ENCODE results near the gene GMEB2. TPM values are rescaled to one million over a fixed set of nuclear protein-coding genes. Genes with fewer than 3 reads are reported as not detected.

The GMEB2 gene
- total RNA-seq, 1 donor, result 9.4 TPM

GRCh38 chr20:63664861-63665594, 38.1 kb upstream of the GMEB2 start:
- Histone ChIP-seq H2AFZ (ENCODE audit: low read length) (no peak overlapping the region), H3K36me3 (ENCODE audit: insufficient read depth, low read length) (peaks cover 50% of the 10 kb centered on the region), H4K20me1 (ENCODE audit: insufficient read depth, low read length) (no peaks in the 10 kb centered on the region), H3K4me3 (ENCODE audit: insufficient read depth, low read length) (no peak overlapping the region), H3K79me2 (ENCODE audit: insufficient read depth, low read length) (peaks cover 37% of the 10 kb centered on the region), H3K9me3 (ENCODE audit: low read depth, low read length) (no peaks in the 10 kb centered on the region), H3K27ac (ENCODE audit: low read depth, low read length) (no peak overlapping the region), H3K4me2 (ENCODE audit: insufficient read depth, low read length) (no peak overlapping the region), H3K4me1 (ENCODE audit: insufficient read depth, low read length) (no peaks in the 10 kb centered on the region), H3K27me3 (ENCODE audit: insufficient read depth, low read length) (no peaks in the 10 kb centered on the region)
- no peak for DNase-seq (ENCODE audit: insufficient read length, low spot score, missing footprints)
- no peak for TF ChIP-seq CTCF (IDR thresholded peaks at IDR 0.05; ENCODE audit: extremely low read depth, low read depth, low read length)

DNA sequence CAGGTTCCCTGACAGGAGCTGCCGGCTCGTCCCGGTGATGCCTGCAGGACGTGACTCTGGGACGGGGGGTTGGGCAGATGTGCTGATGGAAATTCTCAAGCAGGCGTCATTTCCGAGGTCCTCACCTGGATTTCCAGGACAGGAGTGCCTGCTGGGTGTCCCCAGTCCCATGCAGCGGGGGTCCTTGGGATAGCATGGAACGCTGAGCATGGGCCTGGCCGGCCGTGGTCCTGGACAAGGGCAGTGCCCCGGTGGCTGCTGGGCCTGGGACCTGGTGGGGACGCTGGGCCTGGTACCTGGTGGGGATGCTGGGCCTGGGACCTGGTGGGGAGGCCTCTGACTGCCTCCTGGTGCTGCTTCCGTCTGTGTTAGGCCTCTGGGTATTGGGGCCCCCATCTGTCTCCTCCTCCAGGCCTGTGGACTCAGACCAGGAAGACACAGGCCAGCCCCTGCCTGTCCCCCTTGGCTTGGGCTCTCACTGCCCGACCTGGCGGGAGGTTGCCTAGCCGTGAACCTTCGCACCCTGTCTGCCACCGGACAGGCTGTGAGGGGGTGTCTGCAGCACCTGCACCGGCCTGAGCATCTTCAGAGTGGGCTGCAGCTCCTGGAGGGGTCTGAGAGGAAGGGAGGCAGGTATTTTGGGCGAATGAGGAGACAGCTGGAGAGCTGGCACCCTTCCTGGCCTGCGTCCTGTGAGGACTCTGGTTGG, 37.4 kb upstream of the GMEB2 start:
- peaks cover 3% of the 10 kb centered on the region for H3K4me1 ChIP-seq (ENCODE audit: insufficient read depth, low read length)

GRCh38 chr20:63663332-63664066, 36.6 kb upstream of the GMEB2 start:
- TF ChIP-seq CTCF (IDR thresholded peaks at IDR 0.05; ENCODE audit: extremely low read depth, low read depth, low read length), result no peak

More for the DNA sequence above, 37.4 kb upstream of the GMEB2 start:
- H3K4me3 ChIP-seq (ENCODE audit: insufficient read depth, low read length), result no peak overlapping the region
- peaks cover 50% of the 10 kb centered on the region for H3K36me3 ChIP-seq (ENCODE audit: insufficient read depth, low read length)
- no peaks in the 10 kb centered on the region for H3K27me3 ChIP-seq (ENCODE audit: insufficient read depth, low read length)
- H4K20me1 ChIP-seq (ENCODE audit: insufficient read depth, low read length), result no peaks in the 10 kb centered on the region
- H3K4me2 ChIP-seq (ENCODE audit: insufficient read depth, low read length), result no peak overlapping the region
- TF ChIP-seq CTCF (IDR thresholded peaks at IDR 0.05; ENCODE audit: extremely low read depth, low read depth, low read length), result no peak
- no peak for DNase-seq (ENCODE audit: insufficient read length, low spot score, missing footprints)
- H3K9me3 ChIP-seq (ENCODE audit: low read depth, low read length), result no peaks in the 10 kb centered on the region
- H2AFZ ChIP-seq (ENCODE audit: low read length), result no peak overlapping the region
- H3K27ac ChIP-seq (ENCODE audit: low read depth, low read length), result no peak overlapping the region
- H3K79me2 ChIP-seq (ENCODE audit: insufficient read depth, low read length), result peaks cover 45% of the 10 kb centered on the region

DNA sequence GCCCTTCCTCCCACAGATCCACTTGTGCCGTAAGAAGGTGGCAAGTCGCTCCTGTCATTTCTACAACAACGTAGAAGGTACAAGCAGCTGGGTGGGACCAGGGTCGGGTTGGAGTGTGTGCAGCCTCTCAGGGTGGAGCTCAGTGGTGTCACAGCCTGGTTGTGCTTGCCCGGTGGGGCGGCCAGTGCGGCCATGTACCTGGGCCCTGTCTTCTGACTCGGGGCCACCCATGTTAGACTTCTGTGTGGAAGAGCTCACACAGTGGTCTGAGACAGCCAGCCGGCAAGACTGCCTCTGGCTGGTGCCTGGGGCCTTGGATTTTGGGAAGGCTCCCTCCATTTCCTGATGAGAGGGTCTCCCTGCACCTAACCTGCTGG, 35.9 kb upstream of the GMEB2 start:
- H3K9me3 ChIP-seq (ENCODE audit: low read depth, low read length), result no peaks in the 10 kb centered on the region
- no peak overlapping the region for H3K4me3 ChIP-seq (ENCODE audit: insufficient read depth, low read length)
- no peak for TF ChIP-seq CTCF (IDR thresholded peaks at IDR 0.05; ENCODE audit: extremely low read depth, low read depth, low read length)
- no peak for DNase-seq (ENCODE audit: insufficient read length, low spot score, missing footprints)
- no peaks in the 10 kb centered on the region for H3K27me3 ChIP-seq (ENCODE audit: insufficient read depth, low read length)
- peaks cover 49% of the 10 kb centered on the region for H3K79me2 ChIP-seq (ENCODE audit: insufficient read depth, low read length)
- H3K36me3 ChIP-seq (ENCODE audit: insufficient read depth, low read length), result peaks cover 47% of the 10 kb centered on the region
- H3K27ac ChIP-seq (ENCODE audit: low read depth, low read length), result no peak overlapping the region
- H2AFZ ChIP-seq (ENCODE audit: low read length), result no peak overlapping the region
- no peak overlapping the region for H3K4me2 ChIP-seq (ENCODE audit: insufficient read depth, low read length)
- H3K4me1 ChIP-seq (ENCODE audit: insufficient read depth, low read length), result peaks cover 8% of the 10 kb centered on the region
- H4K20me1 ChIP-seq (ENCODE audit: insufficient read depth, low read length), result no peaks in the 10 kb centered on the region

More at GRCh38 chr20:63663332-63664066, 36.6 kb upstream of the GMEB2 start:
- Histone ChIP-seq H3K27me3 (ENCODE audit: insufficient read depth, low read length) (no peaks in the 10 kb centered on the region), H4K20me1 (ENCODE audit: insufficient read depth, low read length) (no peaks in the 10 kb centered on the region), H3K4me3 (ENCODE audit: insufficient read depth, low read length) (no peak overlapping the region), H2AFZ (ENCODE audit: low read length) (no peak overlapping the region), H3K79me2 (ENCODE audit: insufficient read depth, low read length) (peaks cover 49% of the 10 kb centered on the region), H3K27ac (ENCODE audit: low read depth, low read length) (no peak overlapping the region), H3K4me2 (ENCODE audit: insufficient read depth, low read length) (no peak overlapping the region), H3K9me3 (ENCODE audit: low read depth, low read length) (no peaks in the 10 kb centered on the region), H3K36me3 (ENCODE audit: insufficient read depth, low read length) (peaks cover 49% of the 10 kb centered on the region), H3K4me1 (ENCODE audit: insufficient read depth, low read length) (peaks cover 8% of the 10 kb centered on the region)
- no peak for DNase-seq (ENCODE audit: insufficient read length, low spot score, missing footprints)
